CD14-positive monocyte (primary cell): ENCODE data around the gene MSS51. TPM values are rescaled to one million over a fixed set of nuclear protein-coding genes. Genes with fewer than 3 reads are reported as not detected.

Experiments
- DNase-seq, 3 donors: peaks; one replicate each; pipeline ENCODE4 v3.0.0-alpha.2; 2011 to 2022
- H2AFZ ChIP-seq: 2 replicates; pipeline ENCODE4 v1.6.0; 2012; ENCODE audit warnings: mild to moderate bottlenecking, low read depth, low read length, inconsistent platforms; ENCODE audit not compliant: insufficient read depth, poor library complexity, severe bottlenecking
- H3K27ac ChIP-seq, 2 donors: 1 replicate in 1 of 2; 2 replicates in 1 of 2; pipeline ENCODE4 v1.5.1; 2012 to 2013; ENCODE audit warnings: low read length in 2 of 2, control low read depth in 1 of 2, inconsistent platforms in 1 of 2, low read depth in 1 of 2, mild to moderate bottlenecking in 1 of 2
- H3K27me3 ChIP-seq, 2 donors: one replicate each; pipeline versions ENCODE4 v1.6.0 to v1.6.1; 2011 to 2013; ENCODE audit warnings: low read length in 2 of 2; ENCODE audit not compliant: control insufficient read depth in 2 of 2, insufficient read depth in 2 of 2
- H3K36me3 ChIP-seq, 2 donors: replicated peaks in 1 of 2; 1 replicate in 1 of 2; 2 replicates in 1 of 2; pipeline versions ENCODE4 v1.5.1 to v1.6.1; 2012 to 2013; ENCODE audit warnings: low read length in 2 of 2, control low read depth in 1 of 2, inconsistent platforms in 1 of 2, mild to moderate bottlenecking in 1 of 2; ENCODE audit not compliant: insufficient read depth in 2 of 2, control insufficient read depth in 1 of 2
- H3K4me1 ChIP-seq, 2 donors: 1 replicate in 1 of 2; 2 replicates in 1 of 2; pipeline versions ENCODE4 v1.5.1 to v1.6.1; 2012 to 2013; ENCODE audit warnings: low read length in 2 of 2, control low read depth in 1 of 2, inconsistent platforms in 1 of 2, mild to moderate bottlenecking in 1 of 2, moderate library complexity in 1 of 2; ENCODE audit not compliant: insufficient read depth in 2 of 2, control insufficient read depth in 1 of 2
- H3K4me2 ChIP-seq: replicated peaks from 2 replicates; pipeline ENCODE3; 2012; ENCODE audit warnings: low read length, moderate library complexity, mild to moderate bottlenecking; ENCODE audit not compliant: poor library complexity, severe bottlenecking; ENCODE audit errors: extremely low read depth
- H3K4me3 ChIP-seq, 3 experiments: fragments of 200-600 bp in 1 of 3; sonication (generic) in 1 of 3; replicated peaks in 1 of 3; 1 replicate in 2 of 3; 2 replicates in 1 of 3; pipeline ENCODE4 v1.5.1; 2011 to 2013; ENCODE audit warnings: low read length in 3 of 3, mild to moderate bottlenecking in 3 of 3, control low read depth in 2 of 3, low read depth in 2 of 3, inconsistent platforms in 1 of 3, moderate library complexity in 1 of 3
- H3K79me2 ChIP-seq: 2 replicates; pipeline ENCODE4 v1.6.0; 2012; ENCODE audit warnings: mild to moderate bottlenecking, control low read depth, inconsistent platforms, low read length, moderate library complexity; ENCODE audit not compliant: insufficient read depth
- H3K9ac ChIP-seq: 2 replicates; pipeline ENCODE4 v1.6.0; 2017; ENCODE audit warnings: low read length, mild to moderate bottlenecking; ENCODE audit not compliant: insufficient read depth, poor library complexity, severe bottlenecking
- H3K9me3 ChIP-seq, 2 donors: replicated peaks in 1 of 2; 1 replicate in 1 of 2; 2 replicates in 1 of 2; pipeline versions ENCODE4 v1.5.1 to v1.6.1; 2012 to 2013; ENCODE audit warnings: low read length in 2 of 2, control low read depth in 1 of 2; ENCODE audit not compliant: control insufficient read depth in 1 of 2, insufficient read depth in 1 of 2
- H4K20me1 ChIP-seq: 2 replicates; pipeline ENCODE4 v1.6.0; 2012; ENCODE audit warnings: mild to moderate bottlenecking, low read length, control low read depth, moderate library complexity; ENCODE audit not compliant: insufficient read depth
- H3K27ac Mint-ChIP-seq, 7 donors: one replicate each; pipeline ENCODE4 v1.8.0; 2020; ENCODE audit warnings: mild to moderate bottlenecking in 7 of 7, mixed read lengths in 7 of 7, moderate library complexity in 6 of 7, inconsistent platforms in 2 of 7
- H3K27me3 Mint-ChIP-seq, 3 donors: one replicate each; pipeline ENCODE4 v1.8.0; 2021 to 2022; ENCODE audit warnings: low read depth in 3 of 3, mild to moderate bottlenecking in 3 of 3, mixed read lengths in 3 of 3, moderate library complexity in 3 of 3, inconsistent platforms in 1 of 3
- H3K36me3 Mint-ChIP-seq, 2 donors: one replicate each; pipeline ENCODE4 v1.8.0; 2020; ENCODE audit warnings: mixed read lengths in 2 of 2, inconsistent platforms in 1 of 2, mild to moderate bottlenecking in 1 of 2
- H3K4me1 Mint-ChIP-seq: one replicate; pipeline ENCODE4 v1.8.0; 2020; ENCODE audit warnings: mild to moderate bottlenecking, mixed read lengths
- H3K4me3 Mint-ChIP-seq, 2 donors: one replicate each; pipeline ENCODE4 v1.8.0; 2020; ENCODE audit warnings: mild to moderate bottlenecking in 2 of 2, mixed read lengths in 2 of 2, moderate library complexity in 1 of 2
- H3K9me3 Mint-ChIP-seq, 7 donors: one replicate each; pipeline ENCODE4 v1.8.0; 2020 to 2022; ENCODE audit warnings: mixed read lengths in 7 of 7, mild to moderate bottlenecking in 6 of 7, moderate library complexity in 6 of 7, inconsistent platforms in 2 of 7
- WGBS: methylation state at CpG from one replicate; pipeline ENCODE4 v1.1.5; 2013; ENCODE audit warnings: missing lambda C conversion rate; ENCODE audit not compliant: insufficient coverage; 5-methylcytosine and 5-hydroxymethylcytosine counted together
- intact Hi-C, 2 donors: fragments of 100-400 bp; cut with micrococcal nuclease; formaldehyde crosslinking; loops; one replicate each; pipeline versions ENCODE4 v1.15.0 to v1.15.1; 2023
- polyA plus RNA-seq, 3 donors: library from polyadenylated mRNA; depleted of rRNA in 1 of 3; unstranded in 2 of 3; stranded (reverse) in 1 of 3; fragments of 300-500 nt in 2 of 3; fragments of >200 nt in 1 of 3; fragmentation: Illumina TruSeq in 2 of 3; gene quantifications; 1 replicate in 2 of 3; 2 replicates in 1 of 3; pipeline ENCODE4 v1.2.3, GENCODE V29; 2012 to 2021
- TF ChIP-seq, protein P1 (sequence below): fragments of 200-600 bp; IDR thresholded peaks from one replicate; pipeline ENCODE4 v1.8.0; 2022; ENCODE audit warnings: antibody characterized with exemption, mild to moderate bottlenecking

The MSS51 gene
- polyA plus RNA-seq, 3 donors = 4.9 TPM; not detected in 2

- H3K36me3 ChIP-seq = peaks cover 12 to 23% of the 10 kb centered on the region in 2 donors
- H3K9me3 ChIP-seq = no peaks in the 10 kb centered on the region
- no peak overlapping the region for H2AFZ ChIP-seq
- peaks cover 8 to 13% of the 10 kb centered on the region in 2 donors for H3K4me1 ChIP-seq
- peaks cover 17 to 30% of the 10 kb centered on the region in 2 donors for H3K36me3 Mint-ChIP-seq
- no peaks in the 10 kb centered on the region for H3K27me3 Mint-ChIP-seq
- peaks cover 100% of the 10 kb centered on the region for H3K79me2 ChIP-seq
- H3K27ac Mint-ChIP-seq = peak overlapping the region in 1 of 7 donors; percentile 34
- no peak overlapping the region for H3K9ac ChIP-seq
- H3K4me3 ChIP-seq = no peak overlapping the region
- TF ChIP-seq, protein P1, sequence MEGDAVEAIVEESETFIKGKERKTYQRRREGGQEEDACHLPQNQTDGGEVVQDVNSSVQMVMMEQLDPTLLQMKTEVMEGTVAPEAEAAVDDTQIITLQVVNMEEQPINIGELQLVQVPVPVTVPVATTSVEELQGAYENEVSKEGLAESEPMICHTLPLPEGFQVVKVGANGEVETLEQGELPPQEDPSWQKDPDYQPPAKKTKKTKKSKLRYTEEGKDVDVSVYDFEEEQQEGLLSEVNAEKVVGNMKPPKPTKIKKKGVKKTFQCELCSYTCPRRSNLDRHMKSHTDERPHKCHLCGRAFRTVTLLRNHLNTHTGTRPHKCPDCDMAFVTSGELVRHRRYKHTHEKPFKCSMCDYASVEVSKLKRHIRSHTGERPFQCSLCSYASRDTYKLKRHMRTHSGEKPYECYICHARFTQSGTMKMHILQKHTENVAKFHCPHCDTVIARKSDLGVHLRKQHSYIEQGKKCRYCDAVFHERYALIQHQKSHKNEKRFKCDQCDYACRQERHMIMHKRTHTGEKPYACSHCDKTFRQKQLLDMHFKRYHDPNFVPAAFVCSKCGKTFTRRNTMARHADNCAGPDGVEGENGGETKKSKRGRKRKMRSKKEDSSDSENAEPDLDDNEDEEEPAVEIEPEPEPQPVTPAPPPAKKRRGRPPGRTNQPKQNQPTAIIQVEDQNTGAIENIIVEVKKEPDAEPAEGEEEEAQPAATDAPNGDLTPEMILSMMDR = no peak
- peaks cover 37% of the 10 kb centered on the region for H3K4me1 Mint-ChIP-seq
- 100% methylated on average over 4 of the region's 5 CpGs for WGBS
- H3K9me3 Mint-ChIP-seq = peaks cover 0 to 2% (median 0%) of the 10 kb centered on the region in 7 donors
- no peak overlapping the region for H3K27ac ChIP-seq
- H4K20me1 ChIP-seq = peaks cover 90% of the 10 kb centered on the region
- H3K4me3 Mint-ChIP-seq = no peak overlapping the region
- no peaks in the 10 kb centered on the region for H3K27me3 ChIP-seq
- DNase-seq = no peak
- intact Hi-C loops = no loop called here
- H3K4me2 ChIP-seq = no peak overlapping the region
These were observed 25.3 kb downstream of the MSS51 start for GRCh38 chr10:73408061-73408460.

GRCh38 chr10:73407495-73407894, 25.9 kb downstream of the MSS51 start:
- Histone ChIP-seq H3K27ac (no peak overlapping the region), H3K9me3 (no peaks in the 10 kb centered on the region), H3K27me3 (no peaks in the 10 kb centered on the region), H3K79me2 (peaks cover 100% of the 10 kb centered on the region), H3K4me2 (no peak overlapping the region), H3K36me3 (peaks cover 12 to 23% of the 10 kb centered on the region in 2 donors), H3K9ac (no peak overlapping the region), H4K20me1 (peaks cover 90% of the 10 kb centered on the region), H3K4me3 (no peak overlapping the region), H3K4me1 (peaks cover 2 to 8% of the 10 kb centered on the region in 2 donors), H2AFZ (no peak overlapping the region)
- DNase-seq = no peak
- peaks cover 0 to 2% (median 0%) of the 10 kb centered on the region in 7 donors for H3K9me3 Mint-ChIP-seq
- peaks cover 32% of the 10 kb centered on the region for H3K4me1 Mint-ChIP-seq
- H3K36me3 Mint-ChIP-seq = peaks cover 19 to 30% of the 10 kb centered on the region in 2 donors
- no peak overlapping the region for H3K4me3 Mint-ChIP-seq
- intact Hi-C loops = no loop called here
- WGBS = no CpG with 5 or more reads among the region's 1 CpG
- H3K27me3 Mint-ChIP-seq = no peaks in the 10 kb centered on the region
- TF ChIP-seq, protein P1 = no peak
- H3K27ac Mint-ChIP-seq = no peak overlapping the region
